Fibroblast of lung (primary cell): Measurements from ENCODE around the gene COL6A2.

Source experiments
- CTCF ChIP-seq, 2 donors: IDR thresholded peaks in 1 of 2; conservative IDR thresholded peaks in 1 of 2; 1 replicate in 1 of 2; 2 replicates in 1 of 2; pipeline ENCODE4 v1.5.1; 2011 to 2012; ENCODE audit warnings: low read length in 2 of 2, control low read depth in 1 of 2, inconsistent platforms in 1 of 2, low read depth in 1 of 2, mild to moderate bottlenecking in 1 of 2
- EZH2 ChIP-seq: IDR thresholded peaks from 2 replicates; pipeline ENCODE4 v1.5.1; 2012; ENCODE audit warnings: low read length, control low read depth, mild to moderate bottlenecking; ENCODE audit errors: missing control alignments

GRCh38 chr21:46119637-46120271, 21.8 kb downstream of the COL6A2 start:
- no peak for TF ChIP-seq EZH2
- no peak for TF ChIP-seq CTCF (conservative IDR thresholded peaks at IDR 0.05 in 1 of 2, IDR thresholded peaks at IDR 0.05 in 1 of 2; ENCODE audit: low read depth in 1 of 2, low read length in 2 of 2)
